ENCODE results near the gene MICOS13. TPM values are rescaled to one million over a fixed set of nuclear protein-coding genes. Genes with fewer than 3 reads are reported as not detected.

MICOS13 gene
- polyA plus RNA-seq, 1 of the 3 experiments (the other 2 are of a cell fraction): 112 TPM

GRCh38 chr19:5694956-5695648 is 14.8 kb upstream of the MICOS13 start:
- no peak for TF ChIP-seq TCF12 (IDR thresholded peaks at IDR 0.05)
- CTCF ChIA-PET: no interaction called here
- H3K79me2 ChIP-seq (ENCODE audit: insufficient read depth): peaks cover 56% of the 10 kb centered on the region
- H2AFZ ChIP-seq (ENCODE audit: low read depth): no peak overlapping the region
- no peak overlapping the region for H3K4me3 ChIP-seq (ENCODE audit: low read depth in 2 of 2, low read length in 1 of 2)
- peak; percentile 21 for DNase-seq
- H3K9me3 ChIP-seq: no peaks in the 10 kb centered on the region
- H3K9me2 ChIP-seq: no peaks in the 10 kb centered on the region
- POLR2A ChIA-PET: no interaction called here
- H3K4me1 ChIP-seq (ENCODE audit: control insufficient read depth in 1 of 2, insufficient read depth in 2 of 2, low read depth in 1 of 2, low read length in 1 of 2): peaks cover 0 to 28% of the 10 kb centered on the region in 2 experiments; a peak in 1 of 4 replicates
- WGBS (ENCODE audit: low lambda C conversion rate): 90% methylated on average over 4 of the region's 8 CpGs
- peaks cover 70% of the 10 kb centered on the region for H4K20me1 ChIP-seq (ENCODE audit: insufficient read depth)
- H3F3A ChIP-seq (replicated peaks; ENCODE audit: insufficient read depth): peaks cover 44% of the 10 kb centered on the region
- H3K4me2 ChIP-seq: no peak overlapping the region
- peaks cover 19 to 72% of the 10 kb centered on the region in 2 experiments for H3K36me3 ChIP-seq (replicated peaks in 1 of 2; ENCODE audit: control insufficient read depth in 1 of 2, insufficient read depth in 2 of 2, low read length in 1 of 2)
- no peak overlapping the region for H3K27ac ChIP-seq (ENCODE audit: low read depth in 2 of 2, low read length in 1 of 2)
- no peak overlapping the region for H3K9ac ChIP-seq
- no peaks in the 10 kb centered on the region for H3K27me3 ChIP-seq (ENCODE audit: insufficient read depth)

- Histone ChIP-seq H3K9me3 (no peaks in the 10 kb centered on the region), H2AFZ (ENCODE audit: low read depth) (no peak overlapping the region), H3K4me1 (ENCODE audit: control insufficient read depth in 1 of 2, insufficient read depth in 2 of 2, low read depth in 1 of 2, low read length in 1 of 2) (peaks cover 0 to 28% of the 10 kb centered on the region in 2 experiments; a peak in 1 of 4 replicates), H3K9me2 (no peaks in the 10 kb centered on the region), H3K79me2 (ENCODE audit: insufficient read depth) (peaks cover 53% of the 10 kb centered on the region), H4K20me1 (ENCODE audit: insufficient read depth) (peaks cover 70% of the 10 kb centered on the region), H3K27me3 (ENCODE audit: insufficient read depth) (no peaks in the 10 kb centered on the region), H3F3A (replicated peaks; ENCODE audit: insufficient read depth) (peaks cover 40% of the 10 kb centered on the region), H3K4me2 (no peak overlapping the region), H3K4me3 (ENCODE audit: low read depth in 2 of 2, low read length in 1 of 2) (no peak overlapping the region), H3K27ac (ENCODE audit: low read depth in 2 of 2, low read length in 1 of 2) (no peak overlapping the region), H3K36me3 (replicated peaks in 1 of 2; ENCODE audit: control insufficient read depth in 1 of 2, insufficient read depth in 2 of 2, low read length in 1 of 2) (peaks cover 12 to 71% of the 10 kb centered on the region in 2 experiments), H3K9ac (no peak overlapping the region)
- ChIA-PET CTCF (no interaction called here), POLR2A (no interaction called here)
- WGBS (ENCODE audit: low lambda C conversion rate): 97% methylated on average over 30 of the region's 45 CpGs
- DNase-seq: peak; percentile 34
- TF ChIP-seq POLR2AphosphoS5 (IDR thresholded peaks at IDR 0.05; ENCODE audit: low read depth, low read length) (peak; percentile 7), PBX3 (IDR thresholded peaks at IDR 0.05) (no peak)
These were observed 14.0 kb upstream of the MICOS13 start for GRCh38 chr19:5694167-5694955.

- POLR2A ChIA-PET: no interaction called here
These were observed 13.2 kb upstream of the MICOS13 start for GRCh38 chr19:5693195-5694166.

More at GRCh38 chr19:5693195-5694166, 13.2 kb upstream of the MICOS13 start:
- Histone ChIP-seq H3K27ac (ENCODE audit: low read depth in 2 of 2, low read length in 1 of 2) (peak overlapping the region; percentile 6 to 16; a peak in 2 of 4 replicates), H3K4me1 (ENCODE audit: control insufficient read depth in 1 of 2, insufficient read depth in 2 of 2, low read depth in 1 of 2, low read length in 1 of 2) (peaks cover 0 to 28% of the 10 kb centered on the region in 2 experiments; a peak in 1 of 4 replicates), H3K4me2 (0 out of 2 replicates have a peak overlapping the region, but pooled peaks have one; percentile 3), H3K4me3 (ENCODE audit: low read depth in 2 of 2, low read length in 1 of 2) (no peak overlapping the region; a peak in 1 of 4 replicates), H4K20me1 (ENCODE audit: insufficient read depth) (peaks cover 70% of the 10 kb centered on the region), H3K36me3 (replicated peaks in 1 of 2; ENCODE audit: control insufficient read depth in 1 of 2, insufficient read depth in 2 of 2, low read length in 1 of 2) (peaks cover 9 to 62% of the 10 kb centered on the region in 2 experiments), H3K9ac (no peak overlapping the region), H3F3A (replicated peaks; ENCODE audit: insufficient read depth) (peaks cover 47% of the 10 kb centered on the region), H3K9me3 (no peaks in the 10 kb centered on the region), H3K27me3 (ENCODE audit: insufficient read depth) (no peaks in the 10 kb centered on the region), H3K79me2 (ENCODE audit: insufficient read depth) (peaks cover 53% of the 10 kb centered on the region), H3K9me2 (no peaks in the 10 kb centered on the region), H2AFZ (ENCODE audit: low read depth) (no peak overlapping the region)
- WGBS (ENCODE audit: low lambda C conversion rate): 97% methylated on average over 18 of the region's 39 CpGs
- DNase-seq: peak; percentile 31
- CTCF ChIA-PET: no interaction called here
- no peak for TF ChIP-seq GATA2 (CRISPR knock-in tag; IDR thresholded peaks at IDR 0.05)
- no peak for TF ChIP-seq RCOR1 (IDR thresholded peaks at IDR 0.05; ENCODE audit: low read length)
- no peak for TF ChIP-seq ELF1 (IDR thresholded peaks at IDR 0.05)
- TF ChIP-seq FOXM1 (IDR thresholded peaks at IDR 0.05; ENCODE audit: low read depth): no peak
- TF ChIP-seq FOXJ3 (CRISPR knock-in tag; IDR thresholded peaks at IDR 0.05): no peak

All from SK-N-SH (cell line).